PC-9 (cell line): Measurements from ENCODE around the gene ULK1. TPM values are rescaled to one million over a fixed set of nuclear protein-coding genes. Genes with fewer than 3 reads are reported as not detected.

Source experiments
- BruUV-seq: library from RNA; stranded (reverse); fragments of 400-500 nt; replicated peaks from 2 replicates; lab custom pipeline; 2021; lab: Mats Ljungman, UMichigan
- CTCF ChIA-PET: fragments of 300-600 bp; sonication (Branson Sonifier 250); formaldehyde crosslinking; loops from one replicate; lab custom pipeline; 2022; ENCODE audit warnings: antibody characterized with exemption; lab: Charles Lee
- POLR2A ChIA-PET: fragments of 300-600 bp; sonication (Branson Sonifier 250); formaldehyde crosslinking; loops from one replicate; lab custom pipeline; 2022; ENCODE audit warnings: antibody characterized with exemption; ENCODE audit not compliant: unreplicated experiment; lab: Charles Lee
- DNase-seq, 2 experiments: peaks; one replicate each; pipeline versions ENCODE4 v3.0.0 to v3.0.0-alpha.2; 2015 to 2022; ENCODE audit warnings: mixed read lengths in 1 of 2
- H2AFZ ChIP-seq: fragments of 200-600 bp; sonication (generic); 2 replicates; pipeline ENCODE4 v1.8.1; 2017; ENCODE audit warnings: antibody characterized with exemption
- H3F3A ChIP-seq: fragments of 200-600 bp; sonication (generic); 2 replicates; pipeline ENCODE4 v1.8.1; 2017; ENCODE audit warnings: antibody characterized with exemption, mild to moderate bottlenecking, low read depth; ENCODE audit not compliant: insufficient read depth
- H3K27ac ChIP-seq: fragments of 200-600 bp; sonication (generic); 2 replicates; pipeline ENCODE4 v1.6.1; 2016; ENCODE audit warnings: mixed run types
- H3K27me3 ChIP-seq: fragments of 200-600 bp; sonication (generic); 2 replicates; pipeline ENCODE4 v1.6.1; 2016; ENCODE audit warnings: low read depth, mixed run types; ENCODE audit not compliant: insufficient read depth
- H3K36me3 ChIP-seq: fragments of 200-600 bp; sonication (generic); 2 replicates; pipeline ENCODE4 v1.6.1; 2016; ENCODE audit warnings: low read depth, mixed run types
- H3K4me1 ChIP-seq: fragments of 200-600 bp; sonication (generic); replicated peaks from 2 replicates; pipeline ENCODE4 v1.6.1; 2016; ENCODE audit warnings: mixed run types; ENCODE audit not compliant: insufficient read depth
- H3K4me2 ChIP-seq: fragments of 200-600 bp; sonication (generic); 2 replicates; pipeline ENCODE4 v1.6.1; 2017; ENCODE audit warnings: mixed run types
- H3K4me3 ChIP-seq: fragments of 200-600 bp; sonication (generic); 2 replicates; pipeline ENCODE4 v1.6.1; 2016; ENCODE audit warnings: mixed run types
- H3K79me2 ChIP-seq: fragments of 200-600 bp; sonication (generic); 2 replicates; pipeline ENCODE4 v1.6.1; 2017; ENCODE audit warnings: low read depth, mixed run types
- H3K9me2 ChIP-seq: fragments of 200-600 bp; sonication (generic); 2 replicates; pipeline ENCODE4 v1.8.1; 2017; ENCODE audit warnings: mild to moderate bottlenecking; ENCODE audit not compliant: insufficient read depth
- H3K9me3 ChIP-seq: fragments of 200-600 bp; sonication (generic); 2 replicates; pipeline ENCODE4 v1.8.1; 2016; ENCODE audit warnings: low read depth; ENCODE audit not compliant: insufficient read depth
- H4K20me1 ChIP-seq: fragments of 200-600 bp; sonication (generic); 2 replicates; pipeline ENCODE4 v1.8.1; 2017; ENCODE audit not compliant: insufficient read depth
- CTCF ChIP-seq: fragments of 200-600 bp; sonication (generic); conservative IDR thresholded peaks from 2 replicates; pipeline ENCODE4 v1.6.1; 2017; ENCODE audit warnings: mixed run types, antibody characterized with exemption, mild to moderate bottlenecking, moderate library complexity
- EZH2 ChIP-seq: fragments of 200-600 bp; sonication (generic); IDR thresholded peaks from 2 replicates; pipeline ENCODE4 v1.8.0; 2017; ENCODE audit warnings: antibody characterized with exemption, low read depth
- intact Hi-C: fragments of 100-400 bp; cut with micrococcal nuclease; formaldehyde crosslinking; loops from one replicate; pipeline ENCODE4 v1.10.0; 2022; ENCODE audit not compliant: unreplicated experiment
- total RNA-seq: library from RNA; stranded (reverse); gene quantifications from 2 replicates; pipeline ENCODE4 v1.2.3, GENCODE V29; 2021

ULK1 gene
- total RNA-seq, 1 experiment from 2014 or later, result 70.5 TPM

GRCh38 chr12:131927110-131928079 lies 33.0 kb downstream of the ULK1 start:
- Histone ChIP-seq H3K4me1 (peaks cover 8% of the 10 kb centered on the region), H3K79me2 (peaks cover 32% of the 10 kb centered on the region), H3K27me3 (no peaks in the 10 kb centered on the region), H3K27ac (no peak overlapping the region), H3K9me2 (no peaks in the 10 kb centered on the region), H2AFZ (no peak overlapping the region), H3K36me3 (peaks cover 8% of the 10 kb centered on the region), H3F3A (peaks cover 20% of the 10 kb centered on the region; the same call in 1 of the 2 replicates), H3K4me3 (peak overlapping the region; percentile 98; the same call in 1 of the 2 replicates), H3K4me2 (peak overlapping the region; percentile 100), H3K9me3 (no peaks in the 10 kb centered on the region), H4K20me1 (peaks cover 19% of the 10 kb centered on the region)
- CTCF ChIA-PET, result interaction anchor here (0.6 kb wide), 1 partner anchor 168 kb away, joined by 9 read pairs; no protein-coding TSS in a partner anchor
- BruUV-seq, result no TSS peak
- POLR2A ChIA-PET, result interaction anchor here (0.6 to 0.8 kb wide), 2 partner anchors 21 to 47 kb away, joined by 15 to 53 read pairs; no protein-coding TSS in a partner anchor
- DNase-seq, result no peak
- intact Hi-C loops, result loop anchor here (2.0 to 5.0 kb wide), 2 partner anchors 21 to 75 kb away; partner anchors contain the start of gene EP400
- TF ChIP-seq CTCF, result no peak
- no peak for TF ChIP-seq EZH2

GRCh38 chr12:131928080-131928710 lies 33.8 kb downstream of the ULK1 start:
- TSS peak; percentile 77 for BruUV-seq
- intact Hi-C loops, result loop anchor here (2.0 to 5.0 kb wide), 2 partner anchors 21 to 76 kb away; partner anchors contain the start of gene EP400
- Histone ChIP-seq H3K4me2 (peak overlapping the region; percentile 100), H3K79me2 (peaks cover 36% of the 10 kb centered on the region), H3K36me3 (peaks cover 14% of the 10 kb centered on the region), H3K9me3 (no peaks in the 10 kb centered on the region), H3F3A (peaks cover 20% of the 10 kb centered on the region), H3K9me2 (no peaks in the 10 kb centered on the region), H3K4me1 (peaks cover 8% of the 10 kb centered on the region), H3K27me3 (no peaks in the 10 kb centered on the region), H2AFZ (peak overlapping the region; percentile 98), H3K4me3 (peak overlapping the region; percentile 98), H4K20me1 (peaks cover 19% of the 10 kb centered on the region), H3K27ac (peak overlapping the region; percentile 36; the same call in 1 of the 2 replicates)
- POLR2A ChIA-PET, result interaction anchor here (0.6 to 0.8 kb wide), 3 partner anchors 17 to 48 kb away, joined by 7 to 53 read pairs (median 15); no protein-coding TSS in a partner anchor
- DNase-seq, result no peak
- TF ChIP-seq EZH2 (no peak), CTCF (no peak)
- CTCF ChIA-PET, result interaction anchor here (0.6 kb wide), 1 partner anchor 168 kb away, joined by 9 read pairs; no protein-coding TSS in a partner anchor
